PFSK-1 (cell line): ENCODE measurements around the gene FSHR.

ENCODE experiments used
- FOXP2 ChIP-seq: optimal IDR thresholded peaks from 2 replicates; pipeline ENCODE3; 2011; ENCODE audit warnings: borderline replicate concordance, control low read depth, inconsistent platforms; ENCODE audit not compliant: insufficient read depth; ENCODE audit errors: extremely low read length, extremely low read depth
- POLR2AphosphoS5 ChIP-seq: IDR thresholded peaks from 2 replicates; pipeline ENCODE4 v1.6.1; 2012; ENCODE audit warnings: low read depth, mild to moderate bottlenecking, control low read depth, low read length, moderate library complexity
- REST ChIP-seq, 2 experiments: IDR thresholded peaks; 2 replicates each; pipeline versions ENCODE4 v1.6.1 to v1.8.0; 2011 to 2012; ENCODE audit warnings: low read depth in 2 of 2, low read length in 2 of 2, control low read depth in 1 of 2, inconsistent platforms in 1 of 2, mild to moderate bottlenecking in 1 of 2, moderate library complexity in 1 of 2; ENCODE audit not compliant: insufficient read depth in 1 of 2
- SIN3A ChIP-seq: IDR thresholded peaks from 2 replicates; pipeline ENCODE4 v1.6.1; 2012; ENCODE audit warnings: mild to moderate bottlenecking, low read length, moderate library complexity, borderline replicate concordance; ENCODE audit not compliant: insufficient read depth
- TAF1 ChIP-seq: IDR thresholded peaks from 2 replicates; pipeline ENCODE4 v1.6.1; 2012; ENCODE audit warnings: low read length, control low read depth, borderline replicate concordance; ENCODE audit not compliant: insufficient read depth

Gene FSHR

GRCh38 chr2:48929571-48930301, 224.6 kb downstream of the FSHR start:
- TF ChIP-seq SIN3A (no peak), POLR2AphosphoS5 (no peak), FOXP2 (no peak), TAF1 (no peak), REST (IDR thresholded peaks at IDR 0.05; ENCODE audit: insufficient read depth in 1 of 2, low read depth in 2 of 2, low read length in 2 of 2) (no peak)

- TF ChIP-seq FOXP2 (no peak), REST (IDR thresholded peaks at IDR 0.05; ENCODE audit: insufficient read depth in 1 of 2, low read depth in 2 of 2, low read length in 2 of 2) (no peak), POLR2AphosphoS5 (no peak), TAF1 (no peak), SIN3A (no peak)
Measured at GRCh38 chr2:48927355-48927754, 227.0 kb downstream of the FSHR start.

GRCh38 chr2:48915884-48916283, 238.4 kb downstream of the FSHR start:
- TF ChIP-seq TAF1 = no peak
- no peak for TF ChIP-seq FOXP2
- TF ChIP-seq REST (IDR thresholded peaks at IDR 0.05; ENCODE audit: insufficient read depth in 1 of 2, low read depth in 2 of 2, low read length in 2 of 2) = no peak
- TF ChIP-seq POLR2AphosphoS5 = no peak
- no peak for TF ChIP-seq SIN3A

- no peak for TF ChIP-seq FOXP2
- TF ChIP-seq TAF1 = no peak
- TF ChIP-seq POLR2AphosphoS5 = no peak
Measured at GRCh38 chr2:48915227-48915626, 239.1 kb downstream of the FSHR start.

GRCh38 chr2:48914477-48915089, 239.7 kb downstream of the FSHR start:
- TF ChIP-seq TAF1 (no peak), SIN3A (no peak), FOXP2 (no peak), REST (IDR thresholded peaks at IDR 0.05; ENCODE audit: insufficient read depth in 1 of 2, low read depth in 2 of 2, low read length in 2 of 2) (no peak), POLR2AphosphoS5 (no peak)
